ENCODE results near the gene ZNF3.
A peak's percentile ranks its signal among the peaks of the same experiment; 100 is the strongest.

- TF ChIP-seq CTCF (IDR thresholded peaks at IDR 0.05) (peak in 1 of 6 experiments; percentile 31), POLR2A (IDR thresholded peaks at IDR 0.05) (no peak)
Measured at GRCh38 chr7:100126239-100126930, 44.9 kb upstream of the ZNF3 start.
